ENCODE data around the gene PSMB5. TPM values are rescaled to one million over a fixed set of nuclear protein-coding genes. Genes with fewer than 3 reads are reported as not detected.
A peak's percentile ranks its signal among the peaks of the same experiment; 100 is the strongest.

PSMB5 gene
- total and polyA plus RNA-seq, 4 experiments from 2014 or later: 31.4 to 56.6 (median 43.3) TPM

GRCh38 chr14:23058654-23059504, 24.2 kb upstream of the PSMB5 start:
- H3K36me3 Mint-ChIP-seq: peaks cover 33 to 50% of the 10 kb centered on the region in 2 donors
- peaks cover 39% of the 10 kb centered on the region for H3K36me3 ChIP-seq (ENCODE audit: insufficient read depth, low read length)
- intact Hi-C loops (cut with micrococcal nuclease): loop anchor here (1.0 to 5.0 kb wide), 7 partner anchors 10 to 237 kb away; partner anchors contain the start of gene PRMT5
- H3K9me3 Mint-ChIP-seq: no peaks in the 10 kb centered on the region
- no peak for DNase-seq
- H3K27ac Mint-ChIP-seq: peak overlapping the region in 3 of 7 donors; percentile 49 to 82 (median 79)
- H3K9me3 ChIP-seq (ENCODE audit: control insufficient read depth in 1 of 2, low read length in 2 of 2): no peaks in the 10 kb centered on the region
- H3K27me3 Mint-ChIP-seq: peaks cover 0 to 1% of the 10 kb centered on the region in 2 donors
- no peak overlapping the region for H3K4me3 ChIP-seq (ENCODE audit: low read length in 2 of 2)
- peaks cover 17% of the 10 kb centered on the region for H3K4me1 ChIP-seq (ENCODE audit: insufficient read depth, low read length)
- H3K4me1 Mint-ChIP-seq: peaks cover 11 to 21% (median 16%) of the 10 kb centered on the region in 4 donors
- POLR2A ChIA-PET (ENCODE audit: partially characterized antibody): interaction anchor here (0.6 to 9.4 kb wide), 16 partner anchors 9 to 1155 kb away, joined by 3 to 82 read pairs (median 5); partner anchors contain the start of genes ACIN1, AJUBA, C14orf119 and CHMP4A
- H3K27me3 ChIP-seq (ENCODE audit: insufficient read depth, low read length): no peaks in the 10 kb centered on the region
- CTCF ChIA-PET (ENCODE audit: partially characterized antibody): interaction anchor here (0.6 to 19.0 kb wide), 25 partner anchors 9 to 1218 kb away, joined by 3 to 1070 read pairs (median 6); partner anchors contain the start of genes AJUBA, HAUS4, PPP1R3E and PRMT5
- H3K4me3 Mint-ChIP-seq: peak overlapping the region in 5 of 8 donors; percentile 1 to 44 (median 5)
- no peak overlapping the region for H3K27ac ChIP-seq (ENCODE audit: low read depth, low read length)

DNA sequence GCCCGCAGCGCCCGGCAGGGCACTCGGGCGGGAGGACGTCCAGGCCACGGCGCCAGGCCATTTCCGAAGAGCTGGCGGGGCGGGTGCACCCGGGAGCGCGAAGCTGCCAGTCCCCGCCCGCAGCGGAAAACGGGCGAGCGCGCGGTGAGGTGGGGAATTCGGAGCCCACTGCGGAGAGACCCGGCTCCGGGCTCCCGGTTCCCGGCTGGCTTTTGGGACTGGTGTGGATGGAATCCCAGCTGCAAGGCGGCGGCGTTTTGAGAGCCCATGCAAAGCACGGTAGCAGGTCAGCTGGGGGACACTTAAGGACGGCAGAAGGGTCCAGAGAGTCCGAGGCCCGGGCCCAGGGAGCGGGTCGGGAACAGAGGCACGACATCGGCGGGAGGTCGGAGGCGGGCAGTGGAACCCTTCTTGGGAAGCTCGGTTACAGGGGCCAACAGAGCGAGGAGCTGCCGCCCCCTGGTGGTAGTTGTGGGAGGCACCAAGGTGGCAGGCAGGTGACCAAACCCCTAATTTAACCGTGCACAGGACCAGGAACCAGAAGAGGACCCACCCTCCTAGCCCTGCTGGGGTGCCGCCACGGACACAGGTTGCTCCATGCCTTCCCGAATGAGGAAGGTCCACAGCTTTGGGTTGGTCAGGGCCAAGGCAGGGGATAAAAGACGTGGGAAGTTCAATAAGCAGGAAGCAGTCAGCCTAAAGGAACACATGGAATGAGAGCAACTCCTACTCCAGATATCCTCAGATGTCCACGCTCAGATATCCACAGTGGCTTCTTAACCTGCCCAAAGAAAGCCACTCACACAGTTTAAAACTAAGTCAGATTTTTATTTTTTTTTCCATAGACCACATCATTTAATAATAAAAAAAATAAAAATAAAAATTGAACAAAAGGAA, 23.3 kb upstream of the PSMB5 start:
- H3K4me1 Mint-ChIP-seq: peaks cover 11 to 21% (median 15%) of the 10 kb centered on the region in 4 donors
- peak overlapping the region; percentile 84 to 91 (median 88) for H3K4me3 Mint-ChIP-seq
- intact Hi-C loops (cut with micrococcal nuclease): loop anchor here (1.0 to 5.0 kb wide), 8 partner anchors 11 to 487 kb away; partner anchors contain the start of gene PRMT5
- Histone ChIP-seq H3K27me3 (ENCODE audit: insufficient read depth, low read length) (no peaks in the 10 kb centered on the region), H3K4me3 (ENCODE audit: low read length in 2 of 2) (peak overlapping the region; percentile 36 to 89), H3K27ac (ENCODE audit: low read depth, low read length) (peak overlapping the region; percentile 36), H3K9me3 (ENCODE audit: control insufficient read depth in 1 of 2, low read length in 2 of 2) (no peaks in the 10 kb centered on the region), H3K4me1 (ENCODE audit: insufficient read depth, low read length) (peaks cover 17% of the 10 kb centered on the region), H3K36me3 (ENCODE audit: insufficient read depth, low read length) (peaks cover 30% of the 10 kb centered on the region)
- peaks cover 26 to 42% of the 10 kb centered on the region in 2 donors for H3K36me3 Mint-ChIP-seq
- no peaks in the 10 kb centered on the region for H3K9me3 Mint-ChIP-seq
- ChIA-PET CTCF (ENCODE audit: partially characterized antibody) (interaction anchor here (0.8 to 19.0 kb wide), 24 partner anchors 9 to 1217 kb away, joined by 3 to 1070 read pairs (median 6); partner anchors contain the start of genes AJUBA, HAUS4, PPP1R3E and PRMT5), POLR2A (ENCODE audit: partially characterized antibody) (interaction anchor here (0.6 to 9.4 kb wide), 22 partner anchors 10 to 1156 kb away, joined by 3 to 82 read pairs (median 4); partner anchors contain the start of genes ACIN1, AJUBA, C14orf119 and CHMP4A)
- DNase-seq: peak; percentile 80 to 84 (median 82)
- peak overlapping the region in 6 of 7 donors; percentile 60 to 83 (median 82) for H3K27ac Mint-ChIP-seq
- peaks cover 0 to 1% of the 10 kb centered on the region in 2 donors for H3K27me3 Mint-ChIP-seq

DNA sequence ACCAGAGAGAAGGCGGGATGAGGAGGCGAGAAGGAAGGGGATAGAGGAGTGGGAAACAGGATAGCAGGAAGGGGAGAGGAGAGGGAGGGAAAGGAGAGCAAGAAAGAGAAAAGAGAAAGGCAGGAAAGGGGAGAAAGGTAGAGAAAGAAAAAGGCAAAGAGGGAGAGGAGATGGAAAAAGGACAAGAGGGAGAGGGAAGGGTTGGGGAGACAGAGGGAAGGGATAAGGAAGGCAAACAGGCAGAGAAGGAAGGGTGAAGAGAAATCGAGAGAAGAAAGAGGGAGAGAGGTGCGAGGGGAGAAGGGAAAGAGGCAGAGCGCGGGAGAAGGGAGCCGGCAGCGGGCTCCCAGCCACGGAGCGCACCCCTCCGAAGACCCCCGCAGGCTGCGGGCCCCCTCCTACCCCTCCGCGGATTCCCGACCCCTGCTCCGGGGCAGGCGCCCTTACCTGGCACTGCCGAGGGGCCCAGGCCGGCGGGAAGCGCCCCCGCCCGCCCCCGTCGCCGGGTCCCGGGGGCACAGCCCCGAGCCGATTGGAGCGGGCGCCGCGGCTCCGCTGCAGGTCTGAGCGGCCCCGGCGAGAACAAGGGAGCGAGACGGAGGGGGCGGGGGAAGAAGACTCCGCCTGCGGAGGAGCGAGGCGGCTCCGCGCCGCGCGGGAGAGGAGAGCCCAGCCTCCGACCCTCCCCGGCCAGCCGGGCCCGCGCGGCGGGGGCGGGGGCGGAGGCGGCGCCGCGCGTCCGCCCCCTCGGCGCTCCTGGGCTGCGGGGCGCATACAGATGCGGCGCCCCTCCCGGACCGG, 22.5 kb upstream of the PSMB5 start, which contains the start of gene CDH24:
Gene CDH24, minus strand, starts transcription at position 565 of the 801 bp plus-strand sequence. CDS start 1,787 bp downstream, outside the sequence.
- intact Hi-C loops (cut with micrococcal nuclease): loop anchor here (1.0 to 5.0 kb wide), 3 partner anchors 50 to 486 kb away; no protein-coding TSS in a partner anchor
- H3K36me3 Mint-ChIP-seq: peaks cover 18 to 33% of the 10 kb centered on the region in 2 donors
- Histone ChIP-seq H3K27me3 (ENCODE audit: insufficient read depth, low read length) (no peaks in the 10 kb centered on the region), H3K36me3 (ENCODE audit: insufficient read depth, low read length) (peaks cover 22% of the 10 kb centered on the region), H3K9me3 (ENCODE audit: control insufficient read depth in 1 of 2, low read length in 2 of 2) (no peaks in the 10 kb centered on the region), H3K4me3 (ENCODE audit: low read length in 2 of 2) (peak within 1 kb of the TSS; percentile 36 to 89), H3K4me1 (ENCODE audit: insufficient read depth, low read length) (peaks cover 17% of the 10 kb centered on the region), H3K27ac (ENCODE audit: low read depth, low read length) (peak within 1 kb of the TSS; percentile 36)
- peak within 1 kb of the TSS; percentile 60 to 84 (median 82) for H3K27ac Mint-ChIP-seq
- H3K4me1 Mint-ChIP-seq: peaks cover 11 to 21% (median 15%) of the 10 kb centered on the region in 4 donors
- POLR2A ChIA-PET (ENCODE audit: partially characterized antibody): interaction anchor here (0.7 to 9.4 kb wide), 21 partner anchors 11 to 501 kb away, joined by 3 to 82 read pairs (median 4); partner anchors contain the start of genes ACIN1, AJUBA, C14orf119 and HAUS4
- peaks cover 0 to 1% of the 10 kb centered on the region in 2 donors for H3K27me3 Mint-ChIP-seq
- peak within 1 kb of the TSS; percentile 87 to 95 (median 90) for H3K4me3 Mint-ChIP-seq
- no peaks in the 10 kb centered on the region for H3K9me3 Mint-ChIP-seq
- peak; percentile 57 to 76 (median 60) for DNase-seq
- CTCF ChIA-PET (ENCODE audit: partially characterized antibody): interaction anchor here (0.7 to 19.0 kb wide), 33 partner anchors 9 to 1216 kb away, joined by 3 to 1070 read pairs (median 6); partner anchors contain the start of genes ACIN1, AJUBA, C14orf119 and HAUS4

DNA sequence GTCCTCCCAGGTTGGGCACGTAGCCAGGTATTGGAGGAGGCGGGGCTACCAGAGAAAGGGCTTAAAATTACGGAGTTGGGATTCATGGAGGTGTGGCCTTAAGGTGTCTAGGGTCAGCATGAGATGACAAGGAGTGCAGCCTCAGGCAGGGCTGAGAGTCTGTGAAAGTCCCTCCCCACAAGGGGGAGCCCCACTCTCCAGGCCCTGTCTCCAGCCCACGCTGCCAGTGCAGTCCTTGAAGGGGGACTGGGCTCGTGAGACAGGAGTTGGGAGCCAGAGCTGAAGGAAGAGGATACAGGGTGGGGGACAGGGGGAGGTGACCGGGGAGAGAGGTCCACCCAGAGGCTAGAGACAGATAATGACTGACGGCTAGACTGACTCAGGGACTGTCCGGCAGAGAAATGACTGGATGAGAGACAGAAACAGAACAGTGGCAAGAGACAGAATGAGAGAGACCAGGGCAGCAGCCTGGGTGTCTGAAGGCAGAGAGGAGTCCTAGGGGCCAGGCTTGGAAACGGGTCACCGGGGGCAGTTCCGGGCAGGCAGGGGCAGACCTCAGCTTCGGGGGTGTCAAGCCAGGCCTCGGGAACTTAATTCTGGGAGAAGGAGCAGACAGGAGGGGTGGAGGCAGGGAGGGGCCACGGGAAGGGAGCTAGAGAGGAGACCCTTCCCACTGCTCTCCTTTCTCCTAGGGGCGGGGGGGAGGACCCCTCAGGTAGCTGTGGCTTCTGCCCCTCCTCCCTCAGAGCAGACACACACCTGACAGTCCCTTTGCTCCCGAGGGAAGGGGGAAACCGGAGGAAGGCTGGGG, 21.6 kb upstream of the PSMB5 start:
- intact Hi-C loops (cut with micrococcal nuclease): loop anchor here (1.0 to 5.0 kb wide), 3 partner anchors 49 to 486 kb away; no protein-coding TSS in a partner anchor
- H3K9me3 ChIP-seq (ENCODE audit: control insufficient read depth in 1 of 2, low read length in 2 of 2): no peaks in the 10 kb centered on the region
- H3K4me1 ChIP-seq (ENCODE audit: insufficient read depth, low read length): peaks cover 17% of the 10 kb centered on the region
- Mint-ChIP-seq H3K9me3 (no peaks in the 10 kb centered on the region), H3K4me1 (peaks cover 11 to 21% (median 15%) of the 10 kb centered on the region in 4 donors), H3K4me3 (peak overlapping the region; percentile 81 to 95 (median 88)), H3K27me3 (peaks cover 0 to 1% of the 10 kb centered on the region in 2 donors), H3K36me3 (peaks cover 16 to 28% of the 10 kb centered on the region in 2 donors), H3K27ac (peak overlapping the region in 5 of 7 donors; percentile 70 to 84 (median 77))
- POLR2A ChIA-PET (ENCODE audit: partially characterized antibody): interaction anchor here (0.7 to 9.4 kb wide), 6 partner anchors 15 to 70 kb away, joined by 3 to 82 read pairs (median 9); no protein-coding TSS in a partner anchor
- CTCF ChIA-PET (ENCODE audit: partially characterized antibody): interaction anchor here (0.6 to 19.0 kb wide), 16 partner anchors 9 to 486 kb away, joined by 3 to 1070 read pairs (median 4); partner anchors contain the start of genes ACIN1, AJUBA and C14orf119
- no peak overlapping the region for H3K27ac ChIP-seq (ENCODE audit: low read depth, low read length)
- DNase-seq: peak; percentile 64 to 71 (median 65)
- H3K4me3 ChIP-seq (ENCODE audit: low read length in 2 of 2): peak overlapping the region in 1 of 2 donors; percentile 11
- H3K27me3 ChIP-seq (ENCODE audit: insufficient read depth, low read length): no peaks in the 10 kb centered on the region
- peaks cover 17% of the 10 kb centered on the region for H3K36me3 ChIP-seq (ENCODE audit: insufficient read depth, low read length)

DNA sequence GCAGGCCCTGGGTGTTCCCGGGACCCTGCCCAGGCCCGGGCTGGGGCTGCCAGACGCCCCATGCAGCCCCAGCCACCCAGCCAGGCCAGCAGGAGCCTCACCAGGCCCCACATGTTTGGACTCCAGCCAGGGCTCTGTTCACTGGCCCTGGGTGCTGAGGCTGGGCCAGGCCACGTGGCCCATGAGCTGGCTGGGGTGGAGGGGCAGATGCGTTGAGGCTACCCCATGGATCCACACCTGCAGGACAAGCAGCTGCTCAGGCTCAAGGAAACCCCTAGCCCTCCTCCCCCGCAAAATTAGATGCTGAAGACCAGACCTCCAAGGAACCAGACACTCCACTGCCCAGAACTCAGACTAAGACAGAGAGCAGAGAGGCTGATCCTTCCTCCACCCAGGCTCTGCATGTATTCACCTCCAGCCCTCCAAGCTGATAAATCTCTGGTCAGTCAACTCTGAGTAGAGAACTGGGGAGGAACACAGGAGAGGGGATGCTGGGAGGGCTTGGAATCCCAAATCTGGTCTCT, 21.0 kb upstream of the PSMB5 start:
- ChIA-PET POLR2A (ENCODE audit: partially characterized antibody) (interaction anchor here (1.3 to 9.4 kb wide), 4 partner anchors 16 to 70 kb away, joined by 3 to 82 read pairs (median 9); no protein-coding TSS in a partner anchor), CTCF (ENCODE audit: partially characterized antibody) (interaction anchor here (0.6 to 19.0 kb wide), 14 partner anchors 10 to 485 kb away, joined by 3 to 1070 read pairs (median 4); partner anchors contain the start of genes ACIN1, AJUBA and C14orf119)
- Histone ChIP-seq H3K4me3 (ENCODE audit: low read length in 2 of 2) (no peak overlapping the region), H3K27ac (ENCODE audit: low read depth, low read length) (no peak overlapping the region), H3K9me3 (ENCODE audit: control insufficient read depth in 1 of 2, low read length in 2 of 2) (no peaks in the 10 kb centered on the region), H3K4me1 (ENCODE audit: insufficient read depth, low read length) (peaks cover 17% of the 10 kb centered on the region), H3K27me3 (ENCODE audit: insufficient read depth, low read length) (no peaks in the 10 kb centered on the region), H3K36me3 (ENCODE audit: insufficient read depth, low read length) (peaks cover 11% of the 10 kb centered on the region)
- intact Hi-C loops (cut with micrococcal nuclease): loop anchor here (1.0 to 5.0 kb wide), 3 partner anchors 48 to 485 kb away; no protein-coding TSS in a partner anchor
- Mint-ChIP-seq H3K9me3 (no peaks in the 10 kb centered on the region), H3K4me1 (peaks cover 11 to 21% (median 15%) of the 10 kb centered on the region in 4 donors), H3K4me3 (peak overlapping the region; percentile 75 to 95 (median 87)), H3K27ac (peak overlapping the region in 4 of 7 donors; percentile 66 to 84 (median 80)), H3K27me3 (peaks cover 0 to 1% of the 10 kb centered on the region in 2 donors), H3K36me3 (peaks cover 10 to 22% of the 10 kb centered on the region in 2 donors)
- DNase-seq: no peak

Measured in CD4-positive, alpha-beta memory T cell (primary cell).